ENCODE data around the gene PCIF1. TPM values are rescaled to one million over a fixed set of nuclear protein-coding genes. Genes with fewer than 3 reads are reported as not detected.

The PCIF1 gene
- total RNA-seq, 1 experiment from 2014 or later, result 26.8 TPM

- H2AK5ac ChIP-seq (ENCODE audit: insufficient read length, low read length), result no peak overlapping the region
- no peak overlapping the region for H3K9ac ChIP-seq (ENCODE audit: extremely low read depth, insufficient read length, low read length)
- H2BK15ac ChIP-seq (ENCODE audit: low read depth, low read length), result no peak overlapping the region
- peaks cover 1 to 2% of the 10 kb centered on the region in 2 experiments; a peak in 2 of 4 replicates for H3K4me1 Mint-ChIP-seq
- no peaks in the 10 kb centered on the region; the same call in 1 of the 2 replicates for H3K27me3 Mint-ChIP-seq (ENCODE audit: low read depth)
- H3K23me2 ChIP-seq (ENCODE audit: insufficient read length, low read depth, low read length, poor library complexity, severe bottlenecking), result no peaks in the 10 kb centered on the region
- no peaks in the 10 kb centered on the region for H3K79me1 ChIP-seq (ENCODE audit: insufficient read depth, low read depth, low read length, poor library complexity, severe bottlenecking)
- H3K9me3 Mint-ChIP-seq, result no peaks in the 10 kb centered on the region
- no peak overlapping the region for H2BK5ac ChIP-seq (ENCODE audit: insufficient read length, low read length)
- no peak for TF ChIP-seq CTCF (conservative IDR thresholded peaks at IDR 0.05)
- DNase-seq, result no peak
- H3K4me2 ChIP-seq (ENCODE audit: insufficient read depth, insufficient read length, low read length), result no peak overlapping the region
- no peak overlapping the region for H2BK120ac ChIP-seq (ENCODE audit: low read depth, low read length, poor library complexity, severe bottlenecking)
- no peak overlapping the region for H3K27ac Mint-ChIP-seq
- no peak overlapping the region for H3T11ph ChIP-seq (ENCODE audit: low read length)
- H3K4me3 Mint-ChIP-seq, result no peak overlapping the region
- H3K18ac ChIP-seq (ENCODE audit: insufficient read length, low read depth, low read length), result no peak overlapping the region
- H2BK12ac ChIP-seq (ENCODE audit: insufficient read length, low read depth, low read length), result no peak overlapping the region
- no peak overlapping the region for H3K23ac ChIP-seq (ENCODE audit: insufficient read length, low read depth, low read length)
- H3K4ac ChIP-seq (ENCODE audit: low read depth, low read length), result no peak overlapping the region
- H3K9me3 ChIP-seq (ENCODE audit: control insufficient read depth, low read depth, low read length), result no peaks in the 10 kb centered on the region
- no peak overlapping the region for H4K5ac ChIP-seq (ENCODE audit: insufficient read length, low read depth, low read length)
- peaks cover 22 to 52% (median 47%) of the 10 kb centered on the region in 3 experiments for H3K36me3 Mint-ChIP-seq (ENCODE audit: insufficient read depth in 1 of 3, low read depth in 3 of 3)
- no peak overlapping the region for H4K8ac ChIP-seq (replicated peaks; ENCODE audit: insufficient read length, low read depth, low read length)
- H3K79me2 ChIP-seq (ENCODE audit: insufficient read depth, low read length), result no peaks in the 10 kb centered on the region
- H3K4me1 ChIP-seq (ENCODE audit: insufficient read depth, low read length), result no peaks in the 10 kb centered on the region
- H3K27ac ChIP-seq (ENCODE audit: insufficient read length, low read depth, low read length), result no peak overlapping the region
- H3K14ac ChIP-seq (ENCODE audit: insufficient read depth, low read length), result no peak overlapping the region
- H4K20me1 ChIP-seq (ENCODE audit: control insufficient read depth, insufficient read depth, insufficient read length), result no peaks in the 10 kb centered on the region
- H3K56ac ChIP-seq (ENCODE audit: insufficient read length, low read depth, low read length), result no peak overlapping the region
- no peaks in the 10 kb centered on the region for H3K27me3 ChIP-seq (ENCODE audit: insufficient read depth, low read length)
- H2BK20ac ChIP-seq (ENCODE audit: low read depth, low read length, poor library complexity, severe bottlenecking), result no peak overlapping the region
- no peak overlapping the region for H2AFZ ChIP-seq (ENCODE audit: low read length)
- WGBS (ENCODE audit: extremely low coverage, insufficient read length, low lambda C conversion rate), result no CpG with 5 or more reads among the region's 2 CpGs
- no peak overlapping the region for H4K91ac ChIP-seq (ENCODE audit: insufficient read length, low read depth, low read length)
Measured at GRCh38 chr20:45897289-45897688, 37.2 kb upstream of the PCIF1 start.
